GM21528 (cell line): ENCODE measurements around the gene CROCC2.

Experiments
- ATAC-seq: cut with Tn5 transposase; IDR thresholded peaks from one replicate; pipeline ENCODE4 v1.9.1; 2021; ENCODE audit warnings: mild to moderate bottlenecking, moderate library complexity; ENCODE audit not compliant: unreplicated experiment, low FRiP score

CROCC2 gene

DNA sequence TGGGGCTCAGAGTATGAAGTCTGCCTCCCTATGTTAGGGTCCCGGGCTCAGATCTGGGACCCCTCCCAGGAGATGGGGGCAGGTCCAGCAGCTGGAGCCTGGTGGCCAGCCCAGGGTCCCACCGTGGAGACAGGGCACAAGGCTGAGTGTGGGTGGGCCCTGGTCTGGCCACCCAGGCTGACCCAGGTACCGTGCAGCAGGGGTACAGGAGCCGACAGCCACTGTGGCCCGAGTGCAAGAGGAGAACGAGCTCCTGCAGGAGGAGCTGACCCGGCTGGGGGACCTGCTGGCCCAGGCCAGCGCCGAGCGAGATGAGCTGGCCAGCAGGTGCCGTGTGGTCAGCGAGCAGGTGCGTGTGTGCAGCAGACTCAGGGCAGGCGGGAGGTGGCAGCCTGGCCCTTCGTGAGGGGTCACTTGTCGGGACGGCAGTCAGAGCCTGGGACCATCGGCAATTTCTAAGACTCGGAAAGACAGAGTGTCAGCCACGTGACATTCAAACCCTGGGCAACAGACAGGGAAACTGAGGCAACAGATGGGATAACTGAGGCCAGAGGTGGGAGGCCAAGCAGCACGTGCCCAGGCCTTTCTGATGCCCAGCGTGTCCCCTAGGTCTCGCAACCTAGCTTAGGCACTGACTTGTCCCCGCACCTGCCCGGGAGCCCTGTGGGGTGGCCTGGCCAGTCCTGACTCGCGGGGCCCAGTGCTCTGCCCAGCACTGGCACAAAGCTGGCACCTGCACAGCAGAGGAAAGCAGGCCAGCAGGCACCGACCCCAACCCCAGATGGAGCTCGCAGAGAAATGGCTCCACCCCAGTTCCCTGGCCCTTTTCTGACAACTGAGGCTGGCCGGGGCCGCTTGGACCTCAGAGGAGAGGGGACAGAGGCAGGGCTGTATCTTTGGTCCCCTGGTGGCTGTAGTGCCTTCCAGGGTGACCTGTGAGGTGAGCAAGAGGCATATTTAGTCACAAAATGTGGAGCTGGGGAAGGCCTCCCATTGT, 13.9 kb downstream of the CROCC2 start:
- ATAC-seq = no peak

- no peak for ATAC-seq
These were observed 14.7 kb downstream of the CROCC2 start for GRCh38 chr2:240920783-240921231.

- no peak for ATAC-seq
These were observed 15.3 kb downstream of the CROCC2 start for GRCh38 chr2:240921311-240921994.

- no peak for ATAC-seq
These were observed 15.8 kb downstream of the CROCC2 start for GRCh38 chr2:240921995-240922244.

DNA sequence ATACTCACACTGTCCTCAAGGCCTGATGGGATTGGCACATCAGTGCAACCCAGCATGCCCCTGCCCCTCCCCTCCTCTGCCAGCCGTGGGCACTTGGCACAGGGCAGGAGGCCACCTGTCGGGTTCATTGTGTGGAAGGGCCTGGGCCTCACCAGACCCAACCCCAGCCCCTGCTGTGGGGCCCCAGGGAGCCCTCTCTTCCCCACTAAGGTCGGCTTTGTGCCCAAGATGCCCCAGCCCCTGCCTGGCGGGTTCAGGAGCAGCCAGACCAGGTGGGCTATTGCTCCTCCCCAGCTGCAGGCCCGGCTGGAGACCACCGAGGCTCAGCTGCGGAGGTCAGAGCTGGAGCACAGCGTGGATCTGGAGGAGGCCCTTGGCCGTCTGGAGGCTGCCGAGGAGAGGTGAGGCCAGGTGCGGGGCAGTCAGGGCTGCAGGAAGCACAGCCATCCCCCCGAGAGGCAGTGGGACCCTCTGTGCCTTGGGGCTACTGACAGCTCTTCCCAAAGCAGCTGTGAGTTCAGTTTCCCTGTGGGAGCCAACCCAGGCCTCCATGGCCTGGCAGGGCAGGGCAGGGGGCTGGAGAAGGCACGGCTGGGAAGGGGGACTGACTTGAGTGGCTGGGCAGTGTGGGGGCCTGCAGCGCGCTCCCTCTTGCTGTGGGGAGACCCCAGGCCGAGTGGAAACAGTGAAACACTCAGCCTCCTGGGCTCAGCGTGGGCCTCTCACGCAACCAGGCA, 16.3 kb downstream of the CROCC2 start:
- no peak for ATAC-seq

DNA sequence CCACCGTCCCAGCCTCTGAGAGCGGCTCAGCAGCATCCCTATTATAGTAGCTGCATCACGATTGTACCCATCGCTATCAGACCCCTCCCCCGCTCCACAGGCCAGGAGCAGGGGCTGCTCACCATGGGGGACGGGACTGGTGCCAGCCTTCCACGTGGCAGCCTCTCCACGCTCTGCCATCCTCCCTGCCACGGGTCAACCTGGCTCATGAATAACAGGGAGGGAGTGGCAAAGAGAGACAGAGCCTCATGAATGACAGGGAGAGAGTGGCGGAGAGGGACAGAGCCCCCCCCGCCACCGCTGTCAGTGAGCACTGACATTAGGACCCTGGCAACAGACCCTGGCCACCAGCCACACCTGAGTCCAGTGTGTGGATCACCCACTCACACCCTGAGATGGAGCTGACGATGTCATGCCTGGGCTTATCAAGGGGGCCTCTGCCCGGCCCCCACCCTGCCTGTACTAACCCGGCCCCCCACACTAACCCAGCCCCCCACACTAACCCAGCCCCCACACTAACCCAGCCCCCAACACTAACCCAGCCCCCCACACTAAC, 16.9 kb downstream of the CROCC2 start:
- ATAC-seq = no peak

- no peak for ATAC-seq
These were observed 19.0 kb downstream of the CROCC2 start for GRCh38 chr2:240925191-240925567.

- no peak for ATAC-seq
These were observed 19.7 kb downstream of the CROCC2 start for GRCh38 chr2:240925568-240926515.

- no peak for ATAC-seq
These were observed 20.6 kb downstream of the CROCC2 start for GRCh38 chr2:240926516-240927389.

GRCh38 chr2:240927390-240927781, 21.2 kb downstream of the CROCC2 start:
- no peak for ATAC-seq

DNA sequence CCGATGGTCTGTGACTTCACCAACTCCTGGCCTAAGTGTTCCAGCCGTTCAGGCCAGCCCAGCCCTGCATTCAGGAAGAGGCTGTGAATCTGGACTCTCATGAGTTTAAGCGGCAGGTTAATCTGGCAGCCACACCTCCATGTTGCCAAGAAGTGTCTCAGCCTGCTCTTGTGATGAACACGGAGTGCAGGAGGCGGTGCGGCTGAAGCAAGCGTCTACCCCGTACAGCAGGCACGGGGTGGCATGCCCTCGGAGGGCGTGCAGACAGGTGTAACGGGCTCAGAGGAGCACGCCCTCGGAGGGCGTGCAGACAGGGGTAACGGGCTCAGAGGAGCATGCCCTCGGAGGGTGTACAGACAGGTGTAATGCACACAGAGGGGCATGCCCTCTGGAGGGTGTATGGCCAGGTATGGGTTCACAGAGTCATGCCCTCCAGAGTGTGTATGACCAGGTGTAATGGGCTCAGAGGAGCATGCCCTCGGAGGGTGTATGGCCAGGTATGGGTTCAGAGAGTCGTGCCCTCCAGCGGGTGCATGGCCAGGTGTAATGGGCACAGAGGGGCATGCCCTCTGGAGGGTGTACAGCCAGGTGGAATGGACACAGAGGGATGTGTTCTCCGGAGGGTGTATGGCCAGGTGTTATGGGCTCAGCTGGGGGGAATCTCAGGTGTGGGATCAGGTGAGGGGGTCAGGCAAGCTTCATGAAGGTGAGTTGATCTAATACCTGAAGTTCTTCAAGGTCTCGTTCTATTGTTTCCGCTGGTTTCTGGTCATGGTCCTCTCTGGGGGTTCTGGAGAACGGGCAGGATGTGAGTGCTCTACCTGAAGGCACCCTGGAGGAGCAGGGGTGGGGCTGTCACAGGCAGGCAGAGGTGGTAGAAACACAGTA, 22.6 kb downstream of the CROCC2 start:
- ATAC-seq = no peak

- ATAC-seq = no peak
These were observed 23.4 kb downstream of the CROCC2 start for GRCh38 chr2:240929364-240930095.

DNA sequence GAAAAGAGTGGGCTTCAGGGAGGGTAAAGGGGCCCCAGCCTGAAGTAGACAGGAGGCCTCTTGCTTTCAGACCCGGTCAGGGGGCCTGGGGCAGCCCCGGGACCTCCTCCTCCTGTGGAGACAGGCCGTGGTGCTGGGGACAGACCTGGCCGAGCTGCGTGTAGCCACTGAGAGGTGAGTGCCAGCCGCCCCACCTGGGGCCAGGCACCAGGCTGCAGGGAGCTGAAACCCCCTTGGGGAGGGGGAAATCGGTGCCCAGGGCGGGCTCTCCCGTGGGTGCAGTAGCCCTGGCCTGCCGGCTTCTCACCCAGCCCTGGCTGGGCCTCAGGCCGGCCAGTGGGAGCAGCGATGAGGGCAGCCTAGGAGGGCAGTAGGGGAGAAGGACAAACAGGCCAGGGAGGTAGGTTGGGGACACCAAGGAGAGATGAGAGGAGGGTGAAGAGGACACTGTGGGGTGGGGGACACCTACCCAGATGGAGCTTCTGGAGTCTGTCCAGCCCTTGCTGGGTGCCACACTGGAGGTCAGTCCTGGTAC, 24.0 kb downstream of the CROCC2 start:
- no peak for ATAC-seq

DNA sequence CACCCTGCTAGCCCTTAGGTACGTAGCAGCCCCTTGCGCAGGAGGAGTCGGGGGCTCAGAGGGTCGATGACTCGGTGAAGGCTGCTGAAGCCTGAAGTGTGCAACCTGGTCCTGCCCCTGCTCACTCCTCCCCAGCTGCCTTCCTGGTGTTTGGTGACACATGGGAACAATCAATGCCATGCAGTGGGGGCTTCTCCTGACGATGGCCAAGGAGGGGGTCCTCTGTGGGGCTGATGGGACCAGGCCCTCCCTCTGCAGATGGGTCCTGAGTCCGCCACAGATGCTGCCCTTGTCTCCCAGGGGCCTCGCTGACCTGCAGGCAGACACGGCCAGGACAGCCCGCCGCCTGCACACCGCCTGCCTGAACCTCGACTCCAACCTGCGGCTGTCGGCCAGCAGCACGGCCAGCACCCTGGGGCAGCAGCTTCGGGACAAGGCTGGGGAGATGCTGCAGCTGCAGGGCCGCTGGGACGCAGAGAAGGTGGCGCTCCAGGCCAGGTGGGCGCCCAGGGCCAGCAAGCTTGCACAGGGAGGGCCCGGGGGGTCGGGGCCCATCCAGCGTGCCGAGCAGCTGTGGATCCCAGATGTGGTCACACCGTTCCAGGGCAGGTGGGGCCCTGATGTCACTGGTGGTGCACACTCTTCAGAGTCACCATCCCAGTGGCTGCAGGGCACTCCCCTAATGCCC, 24.6 kb downstream of the CROCC2 start:
- no peak for ATAC-seq

DNA sequence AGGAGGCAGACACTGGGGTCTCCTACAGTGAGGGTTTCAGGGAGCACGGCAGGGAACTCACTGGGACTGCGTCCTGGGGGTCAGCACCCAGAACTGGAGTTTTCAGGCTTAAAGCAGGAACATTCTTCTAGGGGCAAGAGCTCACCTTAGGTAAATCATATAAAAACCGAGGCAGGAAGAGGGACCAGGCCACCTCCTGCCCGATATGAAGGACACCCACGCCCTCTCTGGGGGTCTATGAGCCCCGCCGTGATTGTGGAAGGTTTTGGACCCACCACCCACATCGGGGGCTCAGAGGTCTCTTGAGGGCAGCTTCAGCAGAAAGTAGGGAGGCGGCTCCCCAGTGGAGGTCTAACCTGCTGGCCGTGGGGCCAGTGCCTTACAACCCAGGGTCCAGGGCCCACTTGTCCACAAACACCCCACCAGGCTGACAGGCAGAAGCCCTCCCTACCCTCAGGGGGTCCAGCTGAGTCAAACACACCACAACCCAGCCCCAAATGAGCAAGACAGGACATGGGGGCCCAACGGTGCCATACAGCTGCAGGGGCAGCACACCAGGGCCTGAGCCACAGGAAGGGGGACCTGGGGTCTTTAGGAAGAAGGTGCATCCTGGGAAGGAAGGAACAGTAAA, 25.3 kb downstream of the CROCC2 start:
- no peak for ATAC-seq
